Muscle layer of duodenum (tissue), 2 donors: ENCODE measurements around the gene LARP4B.

ENCODE experiments used
- H3K27ac ChIP-seq: one replicate; pipeline ENCODE4 v1.7.0; 2013; ENCODE audit warnings: mild to moderate bottlenecking, low read length
- H3K27me3 ChIP-seq: one replicate; pipeline ENCODE4 v1.7.0; 2013; ENCODE audit warnings: low read depth, mild to moderate bottlenecking, control low read depth, low read length
- H3K36me3 ChIP-seq, 2 donors: one replicate each; pipeline ENCODE4 v1.7.0; 2013; ENCODE audit warnings: low read length in 2 of 2, control low read depth in 1 of 2, mild to moderate bottlenecking in 1 of 2; ENCODE audit not compliant: insufficient read depth in 2 of 2, control insufficient read depth in 1 of 2
- H3K4me1 ChIP-seq, 2 donors: one replicate each; pipeline ENCODE4 v1.7.0; 2013; ENCODE audit warnings: low read length in 2 of 2, mild to moderate bottlenecking in 2 of 2, control low read depth in 1 of 2, moderate library complexity in 1 of 2; ENCODE audit not compliant: insufficient read depth in 2 of 2, control insufficient read depth in 1 of 2
- H3K4me3 ChIP-seq, 2 donors: one replicate each; pipeline ENCODE4 v1.7.0; 2013; ENCODE audit warnings: low read length in 2 of 2, low read depth in 1 of 2, mild to moderate bottlenecking in 1 of 2
- H3K9me3 ChIP-seq, 2 donors: one replicate each; pipeline ENCODE4 v1.7.0; 2013; ENCODE audit warnings: low read length in 2 of 2, control low read depth in 1 of 2, mild to moderate bottlenecking in 1 of 2; ENCODE audit not compliant: control insufficient read depth in 1 of 2
- donor health status: healthy.

Gene LARP4B

GRCh38 chr10:878895-879294, 52.6 kb downstream of the LARP4B start:
- H3K36me3 ChIP-seq = peaks cover 40 to 42% of the 10 kb centered on the region in 2 donors
- no peaks in the 10 kb centered on the region for H3K27me3 ChIP-seq
- H3K4me1 ChIP-seq = no peaks in the 10 kb centered on the region
- H3K27ac ChIP-seq = no peak overlapping the region
- H3K4me3 ChIP-seq = no peak overlapping the region
- no peaks in the 10 kb centered on the region for H3K9me3 ChIP-seq

- Histone ChIP-seq H3K9me3 (no peaks in the 10 kb centered on the region), H3K36me3 (peaks cover 38 to 42% of the 10 kb centered on the region in 2 donors), H3K27ac (no peak overlapping the region), H3K27me3 (no peaks in the 10 kb centered on the region), H3K4me3 (no peak overlapping the region), H3K4me1 (no peaks in the 10 kb centered on the region)
These were observed 53.2 kb downstream of the LARP4B start for GRCh38 chr10:878333-878759.

- Histone ChIP-seq H3K36me3 (peaks cover 28 to 37% of the 10 kb centered on the region in 2 donors), H3K27me3 (no peaks in the 10 kb centered on the region), H3K27ac (no peak overlapping the region), H3K9me3 (no peaks in the 10 kb centered on the region), H3K4me1 (peaks cover 0 to 5% of the 10 kb centered on the region in 2 donors), H3K4me3 (no peak overlapping the region)
These were observed 55.1 kb downstream of the LARP4B start for GRCh38 chr10:876438-876837.

GRCh38 chr10:873020-873419, 58.5 kb downstream of the LARP4B start:
- Histone ChIP-seq H3K27ac (no peak overlapping the region), H3K36me3 (peaks cover 15 to 29% of the 10 kb centered on the region in 2 donors), H3K27me3 (no peaks in the 10 kb centered on the region), H3K4me1 (peaks cover 0 to 5% of the 10 kb centered on the region in 2 donors), H3K9me3 (no peaks in the 10 kb centered on the region), H3K4me3 (no peak overlapping the region)

- Histone ChIP-seq H3K4me3 (no peak overlapping the region), H3K27me3 (no peaks in the 10 kb centered on the region), H3K4me1 (peaks cover 0 to 5% of the 10 kb centered on the region in 2 donors), H3K36me3 (peaks cover 12 to 22% of the 10 kb centered on the region in 2 donors), H3K27ac (no peak overlapping the region), H3K9me3 (no peaks in the 10 kb centered on the region)
These were observed 59.5 kb downstream of the LARP4B start for GRCh38 chr10:871951-872403.

- Histone ChIP-seq H3K4me1 (peaks cover 0 to 5% of the 10 kb centered on the region in 2 donors), H3K27me3 (no peaks in the 10 kb centered on the region), H3K9me3 (no peaks in the 10 kb centered on the region), H3K27ac (no peak overlapping the region), H3K4me3 (no peak overlapping the region), H3K36me3 (peaks cover 0 to 21% of the 10 kb centered on the region in 2 donors)
These were observed 60.8 kb downstream of the LARP4B start for GRCh38 chr10:870564-871166.

- no peaks in the 10 kb centered on the region for H3K27me3 ChIP-seq
- H3K4me1 ChIP-seq = peaks cover 0 to 5% of the 10 kb centered on the region in 2 donors
- no peak overlapping the region for H3K27ac ChIP-seq
- no peak overlapping the region for H3K4me3 ChIP-seq
- peaks cover 5 to 12% of the 10 kb centered on the region in 2 donors for H3K36me3 ChIP-seq
- no peaks in the 10 kb centered on the region for H3K9me3 ChIP-seq
These were observed 62.3 kb downstream of the LARP4B start for GRCh38 chr10:869171-869570.

GRCh38 chr10:867807-868206, 63.7 kb downstream of the LARP4B start:
- Histone ChIP-seq H3K4me3 (no peak overlapping the region), H3K27ac (no peak overlapping the region), H3K36me3 (peaks cover 11 to 17% of the 10 kb centered on the region in 2 donors), H3K27me3 (no peaks in the 10 kb centered on the region), H3K9me3 (no peaks in the 10 kb centered on the region), H3K4me1 (peaks cover 0 to 2% of the 10 kb centered on the region in 2 donors)

- Histone ChIP-seq H3K4me3 (no peak overlapping the region), H3K27me3 (no peaks in the 10 kb centered on the region), H3K9me3 (no peaks in the 10 kb centered on the region), H3K4me1 (no peaks in the 10 kb centered on the region), H3K36me3 (peaks cover 13 to 20% of the 10 kb centered on the region in 2 donors), H3K27ac (no peak overlapping the region)
These were observed 64.9 kb downstream of the LARP4B start for GRCh38 chr10:866577-866941.

GRCh38 chr10:865924-866576, 65.5 kb downstream of the LARP4B start:
- no peak overlapping the region for H3K4me3 ChIP-seq
- H3K27ac ChIP-seq = no peak overlapping the region

GRCh38 chr10:865257-865656, 66.2 kb downstream of the LARP4B start:
- no peaks in the 10 kb centered on the region for H3K4me1 ChIP-seq
- H3K4me3 ChIP-seq = no peak overlapping the region
- H3K27ac ChIP-seq = no peak overlapping the region
- no peaks in the 10 kb centered on the region for H3K9me3 ChIP-seq
- peaks cover 14 to 32% of the 10 kb centered on the region in 2 donors for H3K36me3 ChIP-seq
- no peaks in the 10 kb centered on the region for H3K27me3 ChIP-seq

More at GRCh38 chr10:865924-866576, 65.5 kb downstream of the LARP4B start:
- Histone ChIP-seq H3K9me3 (no peaks in the 10 kb centered on the region), H3K27me3 (no peaks in the 10 kb centered on the region), H3K4me1 (no peaks in the 10 kb centered on the region), H3K36me3 (peaks cover 14 to 24% of the 10 kb centered on the region in 2 donors)
